ENCODE data around the gene SMIM5. TPM values are rescaled to one million over a fixed set of nuclear protein-coding genes. Genes with fewer than 3 reads are reported as not detected.

SMIM5 gene
- total RNA-seq, 1 experiment from 2014 or later, result 0.20 TPM

DNA sequence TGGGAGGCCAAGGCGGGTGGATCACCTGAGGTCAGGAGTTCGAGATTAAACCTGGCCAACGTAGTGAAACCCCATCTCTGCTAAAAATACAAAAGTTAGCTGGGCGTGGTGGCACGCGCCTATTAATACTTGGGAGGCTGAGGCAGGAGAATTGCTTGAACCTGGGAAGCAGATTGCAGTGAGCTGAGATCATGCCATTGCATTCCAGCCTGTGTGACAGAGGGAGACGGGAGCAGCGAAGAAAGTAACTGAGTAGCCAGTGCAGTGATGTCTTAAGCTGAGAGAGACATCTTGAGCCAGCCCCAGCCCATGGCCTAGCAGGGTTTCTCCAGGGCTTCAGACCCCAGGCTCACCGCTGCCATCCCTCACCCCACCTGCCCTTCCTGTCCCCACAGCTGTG is 9.8 kb upstream of the SMIM5 start:
- Mint-ChIP-seq H3K27me3 (ENCODE audit: insufficient read depth, unreplicated experiment) (no peaks in the 10 kb centered on the region), H3K4me3 (ENCODE audit: unreplicated experiment) (no peak overlapping the region), H3K4me1 (ENCODE audit: low read depth, unreplicated experiment) (peaks cover 11% of the 10 kb centered on the region), H3K27ac (ENCODE audit: unreplicated experiment) (peak overlapping the region; percentile 31), H3K9me3 (ENCODE audit: unreplicated experiment) (no peaks in the 10 kb centered on the region), H3K36me3 (ENCODE audit: insufficient read depth, unreplicated experiment) (peaks cover 29% of the 10 kb centered on the region)
- H3K36me3 ChIP-seq (ENCODE audit: control insufficient read depth, insufficient read depth, low read length), result no peaks in the 10 kb centered on the region
- no peaks in the 10 kb centered on the region for H3K9me3 ChIP-seq
- BruUV-seq (replicated peaks), result no TSS peak
- TF ChIP-seq CTCF (IDR thresholded peaks at IDR 0.05; ENCODE audit: insufficient read depth in 1 of 2, low read depth in 1 of 2, low read length in 1 of 2, severe bottlenecking in 1 of 2, unreplicated experiment in 1 of 2), result no peak
- POLR2A ChIA-PET, result no interaction called here
- H3K27me3 ChIP-seq (replicated peaks; ENCODE audit: control insufficient read depth, insufficient read depth, low read length), result no peaks in the 10 kb centered on the region
- CTCF ChIA-PET, result interaction anchor here (1.0 to 3.3 kb wide), 2 partner anchors 10 to 124 kb away, joined by 4 to 24 read pairs; partner anchors contain the start of gene SMIM5
- intact Hi-C loops (cut with micrococcal nuclease; ENCODE audit: unreplicated experiment), result no loop called here
- H3K4me1 ChIP-seq, result peaks cover 6% of the 10 kb centered on the region; the same call in 1 of the 2 replicates
- H3K4me3 ChIP-seq (ENCODE audit: low read depth, low read length), result no peak overlapping the region
- no peak for DNase-seq

- POLR2A ChIA-PET, result no interaction called here
- H3K4me1 Mint-ChIP-seq (ENCODE audit: low read depth, unreplicated experiment), result peaks cover 11% of the 10 kb centered on the region
- intact Hi-C loops (cut with micrococcal nuclease; ENCODE audit: unreplicated experiment), result no loop called here
- no peaks in the 10 kb centered on the region for H3K9me3 ChIP-seq
- H3K27me3 Mint-ChIP-seq (ENCODE audit: insufficient read depth, unreplicated experiment), result no peaks in the 10 kb centered on the region
- no peaks in the 10 kb centered on the region for H3K9me3 Mint-ChIP-seq (ENCODE audit: unreplicated experiment)
- peaks cover 36% of the 10 kb centered on the region for H3K36me3 Mint-ChIP-seq (ENCODE audit: insufficient read depth, unreplicated experiment)
- H3K4me3 Mint-ChIP-seq (ENCODE audit: unreplicated experiment), result no peak overlapping the region
- no peak overlapping the region for H3K4me3 ChIP-seq (ENCODE audit: low read depth, low read length)
- BruUV-seq (replicated peaks), result no TSS peak
- H3K4me1 ChIP-seq, result peaks cover 6% of the 10 kb centered on the region; the same call in 1 of the 2 replicates
- 0 out of 2 replicates have a peak, but pooled peaks cover 1% of the 10 kb centered on the region for H3K36me3 ChIP-seq (ENCODE audit: control insufficient read depth, insufficient read depth, low read length)
- H3K27ac Mint-ChIP-seq (ENCODE audit: unreplicated experiment), result no peak overlapping the region
- H3K27me3 ChIP-seq (replicated peaks; ENCODE audit: control insufficient read depth, insufficient read depth, low read length), result no peaks in the 10 kb centered on the region
- CTCF ChIA-PET, result interaction anchor here (1.0 to 3.3 kb wide), 3 partner anchors 9 to 141 kb away, joined by 4 to 24 read pairs (median 6); partner anchors contain the start of genes GALK1 and SMIM5
- no peak for TF ChIP-seq CTCF (IDR thresholded peaks at IDR 0.05; ENCODE audit: insufficient read depth in 1 of 2, low read depth in 1 of 2, low read length in 1 of 2, severe bottlenecking in 1 of 2, unreplicated experiment in 1 of 2)
- no peak for DNase-seq
Observed at GRCh38 chr17:75624021-75624420, 9.2 kb upstream of the SMIM5 start.

GRCh38 chr17:75624714-75625345 is 8.4 kb upstream of the SMIM5 start:
- H3K36me3 ChIP-seq (ENCODE audit: control insufficient read depth, insufficient read depth, low read length), result 0 out of 2 replicates have a peak, but pooled peaks cover 1% of the 10 kb centered on the region
- no peaks in the 10 kb centered on the region for H3K27me3 ChIP-seq (replicated peaks; ENCODE audit: control insufficient read depth, insufficient read depth, low read length)
- peaks cover 37% of the 10 kb centered on the region for H3K36me3 Mint-ChIP-seq (ENCODE audit: insufficient read depth, unreplicated experiment)
- no peaks in the 10 kb centered on the region for H3K9me3 Mint-ChIP-seq (ENCODE audit: unreplicated experiment)
- no TSS peak for BruUV-seq (replicated peaks)
- peaks cover 6% of the 10 kb centered on the region; the same call in 1 of the 2 replicates for H3K4me1 ChIP-seq
- no peak overlapping the region for H3K4me3 Mint-ChIP-seq (ENCODE audit: unreplicated experiment)
- H3K4me3 ChIP-seq (ENCODE audit: low read depth, low read length), result no peak overlapping the region
- no peaks in the 10 kb centered on the region for H3K9me3 ChIP-seq
- no peaks in the 10 kb centered on the region for H3K27me3 Mint-ChIP-seq (ENCODE audit: insufficient read depth, unreplicated experiment)
- H3K4me1 Mint-ChIP-seq (ENCODE audit: low read depth, unreplicated experiment), result peaks cover 11% of the 10 kb centered on the region
- H3K27ac Mint-ChIP-seq (ENCODE audit: unreplicated experiment), result no peak overlapping the region
- DNase-seq, result no peak
- no peak for TF ChIP-seq CTCF (IDR thresholded peaks at IDR 0.05; ENCODE audit: insufficient read depth in 1 of 2, low read depth in 1 of 2, low read length in 1 of 2, severe bottlenecking in 1 of 2, unreplicated experiment in 1 of 2)
- intact Hi-C loops (cut with micrococcal nuclease; ENCODE audit: unreplicated experiment), result no loop called here
- POLR2A ChIA-PET, result interaction anchor here (0.5 kb wide), 1 partner anchor 111 kb away, joined by 8 read pairs; no protein-coding TSS in a partner anchor
- CTCF ChIA-PET, result interaction anchor here (0.6 to 3.3 kb wide), 5 partner anchors 9 to 141 kb away, joined by 3 to 24 read pairs (median 3); partner anchors contain the start of genes GALK1 and SMIM5
